ENCODE data around the gene SLC35A3. TPM values are rescaled to one million over a fixed set of nuclear protein-coding genes. Genes with fewer than 3 reads are reported as not detected.

Gene SLC35A3
- total and polyA plus RNA-seq, 9 of the 15 experiments (the other 6 are each of a cell fraction or from before 2014, with no cell fraction given), result 3.5 to 21.7 (median 13.2) TPM

DNA sequence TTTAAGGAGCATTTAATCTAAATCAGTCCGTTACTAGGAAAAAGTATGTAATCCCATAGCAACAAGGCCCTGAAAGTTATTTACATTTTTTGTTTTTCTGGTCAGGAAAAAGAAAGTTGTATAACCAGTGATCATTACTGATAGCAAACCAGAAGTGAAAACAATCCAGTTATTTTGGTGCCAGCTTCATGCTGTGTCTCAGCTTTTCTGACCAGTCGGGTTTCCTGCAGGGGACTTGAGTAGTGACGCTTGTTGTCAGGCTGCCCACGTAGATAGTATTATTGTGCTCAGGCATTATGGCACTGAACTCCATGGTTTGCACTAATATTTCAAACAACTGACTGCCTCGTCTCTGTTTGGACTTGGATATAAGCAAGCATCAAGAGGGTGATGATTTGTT lies 107.7 kb downstream of the SLC35A3 start:
- Histone ChIP-seq H3K27me3 (ENCODE audit: control insufficient read depth in 2 of 2, insufficient read depth in 2 of 2, low read length in 2 of 2) (no peaks in the 10 kb centered on the region), H3K4me1 (replicated peaks in 1 of 2; ENCODE audit: control insufficient read depth in 2 of 2, insufficient read depth in 2 of 2, low read length in 2 of 2) (no peaks in the 10 kb centered on the region), H3K4me2 (ENCODE audit: insufficient read depth, low read length) (no peak overlapping the region), H3K27ac (ENCODE audit: extremely low read depth, low read depth, low read length) (no peak overlapping the region), H4K20me1 (replicated peaks; ENCODE audit: control insufficient read depth, insufficient read depth, low read length) (no peaks in the 10 kb centered on the region), H3K36me3 (ENCODE audit: control insufficient read depth, insufficient read depth, low read length) (peaks cover 92% of the 10 kb centered on the region), H2AFZ (ENCODE audit: low read depth, low read length) (no peak overlapping the region), H3K9me3 (replicated peaks; ENCODE audit: control insufficient read depth, insufficient read depth, low read depth, low read length) (no peaks in the 10 kb centered on the region), H3K4me3 (no peak overlapping the region), H3K79me2 (ENCODE audit: control insufficient read depth, insufficient read depth, low read length) (no peaks in the 10 kb centered on the region), H3K9me1 (ENCODE audit: control insufficient read depth, insufficient read depth, low read length) (no peaks in the 10 kb centered on the region), H3K9ac (ENCODE audit: insufficient read depth in 1 of 2, low read depth in 2 of 2, low read length in 2 of 2) (no peak overlapping the region)
- TF ChIP-seq RFX5 (IDR thresholded peaks at IDR 0.05; ENCODE audit: low read depth, low read length) (no peak), CXXC5 (CRISPR knock-in tag; IDR thresholded peaks at IDR 0.05) (no peak), DPF2 (IDR thresholded peaks at IDR 0.05) (no peak), FOXK2 (conservative IDR thresholded peaks at IDR 0.05 in 1 of 2, IDR thresholded peaks at IDR 0.05 in 1 of 2; ENCODE audit: low read depth in 2 of 2) (no peak), HDGF (IDR thresholded peaks at IDR 0.05) (no peak), GABPB1 (CRISPR knock-in tag; IDR thresholded peaks at IDR 0.05) (no peak), ZNF507 (tag; conservative IDR thresholded peaks at IDR 0.05) (no peak), EZH2 (IDR thresholded peaks at IDR 0.05; ENCODE audit: borderline replicate concordance, low read depth, low read length) (no peak), FOXJ3 (CRISPR knock-in tag; IDR thresholded peaks at IDR 0.05) (no peak), MTA1 (IDR thresholded peaks at IDR 0.05; ENCODE audit: borderline replicate concordance) (no peak)
- TF ChIP-seq, protein P1, sequence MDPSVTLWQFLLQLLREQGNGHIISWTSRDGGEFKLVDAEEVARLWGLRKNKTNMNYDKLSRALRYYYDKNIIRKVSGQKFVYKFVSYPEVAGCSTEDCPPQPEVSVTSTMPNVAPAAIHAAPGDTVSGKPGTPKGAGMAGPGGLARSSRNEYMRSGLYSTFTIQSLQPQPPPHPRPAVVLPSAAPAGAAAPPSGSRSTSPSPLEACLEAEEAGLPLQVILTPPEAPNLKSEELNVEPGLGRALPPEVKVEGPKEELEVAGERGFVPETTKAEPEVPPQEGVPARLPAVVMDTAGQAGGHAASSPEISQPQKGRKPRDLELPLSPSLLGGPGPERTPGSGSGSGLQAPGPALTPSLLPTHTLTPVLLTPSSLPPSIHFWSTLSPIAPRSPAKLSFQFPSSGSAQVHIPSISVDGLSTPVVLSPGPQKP (CRISPR knock-in tag; IDR thresholded peaks at IDR 0.05), result no peak
- TF ChIP-seq, protein P2, sequence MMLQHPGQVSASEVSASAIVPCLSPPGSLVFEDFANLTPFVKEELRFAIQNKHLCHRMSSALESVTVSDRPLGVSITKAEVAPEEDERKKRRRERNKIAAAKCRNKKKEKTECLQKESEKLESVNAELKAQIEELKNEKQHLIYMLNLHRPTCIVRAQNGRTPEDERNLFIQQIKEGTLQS (IDR thresholded peaks at IDR 0.05), result no peak
- TF ChIP-seq, protein P2 (CRISPR knock-in tag; conservative IDR thresholded peaks at IDR 0.05), result no peak
- TF ChIP-seq, protein P3, sequence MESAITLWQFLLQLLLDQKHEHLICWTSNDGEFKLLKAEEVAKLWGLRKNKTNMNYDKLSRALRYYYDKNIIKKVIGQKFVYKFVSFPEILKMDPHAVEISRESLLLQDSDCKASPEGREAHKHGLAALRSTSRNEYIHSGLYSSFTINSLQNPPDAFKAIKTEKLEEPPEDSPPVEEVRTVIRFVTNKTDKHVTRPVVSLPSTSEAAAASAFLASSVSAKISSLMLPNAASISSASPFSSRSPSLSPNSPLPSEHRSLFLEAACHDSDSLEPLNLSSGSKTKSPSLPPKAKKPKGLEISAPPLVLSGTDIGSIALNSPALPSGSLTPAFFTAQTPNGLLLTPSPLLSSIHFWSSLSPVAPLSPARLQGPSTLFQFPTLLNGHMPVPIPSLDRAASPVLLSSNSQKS (CRISPR knock-in tag; IDR thresholded peaks at IDR 0.05), result no peak
- TF ChIP-seq, protein P4, sequence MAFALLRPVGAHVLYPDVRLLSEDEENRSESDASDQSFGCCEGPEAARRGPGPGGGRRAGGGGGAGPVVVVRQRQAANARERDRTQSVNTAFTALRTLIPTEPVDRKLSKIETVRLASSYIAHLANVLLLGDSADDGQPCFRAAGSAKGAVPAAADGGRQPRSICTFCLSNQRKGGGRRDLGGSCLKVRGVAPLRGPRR (CRISPR knock-in tag; IDR thresholded peaks at IDR 0.05), result no peak
- TF ChIP-seq, protein P5, sequence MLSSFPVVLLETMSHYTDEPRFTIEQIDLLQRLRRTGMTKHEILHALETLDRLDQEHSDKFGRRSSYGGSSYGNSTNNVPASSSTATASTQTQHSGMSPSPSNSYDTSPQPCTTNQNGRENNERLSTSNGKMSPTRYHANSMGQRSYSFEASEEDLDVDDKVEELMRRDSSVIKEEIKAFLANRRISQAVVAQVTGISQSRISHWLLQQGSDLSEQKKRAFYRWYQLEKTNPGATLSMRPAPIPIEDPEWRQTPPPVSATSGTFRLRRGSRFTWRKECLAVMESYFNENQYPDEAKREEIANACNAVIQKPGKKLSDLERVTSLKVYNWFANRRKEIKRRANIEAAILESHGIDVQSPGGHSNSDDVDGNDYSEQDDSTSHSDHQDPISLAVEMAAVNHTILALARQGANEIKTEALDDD (IDR thresholded peaks at IDR 0.05), result no peak
- TF ChIP-seq, protein P6, sequence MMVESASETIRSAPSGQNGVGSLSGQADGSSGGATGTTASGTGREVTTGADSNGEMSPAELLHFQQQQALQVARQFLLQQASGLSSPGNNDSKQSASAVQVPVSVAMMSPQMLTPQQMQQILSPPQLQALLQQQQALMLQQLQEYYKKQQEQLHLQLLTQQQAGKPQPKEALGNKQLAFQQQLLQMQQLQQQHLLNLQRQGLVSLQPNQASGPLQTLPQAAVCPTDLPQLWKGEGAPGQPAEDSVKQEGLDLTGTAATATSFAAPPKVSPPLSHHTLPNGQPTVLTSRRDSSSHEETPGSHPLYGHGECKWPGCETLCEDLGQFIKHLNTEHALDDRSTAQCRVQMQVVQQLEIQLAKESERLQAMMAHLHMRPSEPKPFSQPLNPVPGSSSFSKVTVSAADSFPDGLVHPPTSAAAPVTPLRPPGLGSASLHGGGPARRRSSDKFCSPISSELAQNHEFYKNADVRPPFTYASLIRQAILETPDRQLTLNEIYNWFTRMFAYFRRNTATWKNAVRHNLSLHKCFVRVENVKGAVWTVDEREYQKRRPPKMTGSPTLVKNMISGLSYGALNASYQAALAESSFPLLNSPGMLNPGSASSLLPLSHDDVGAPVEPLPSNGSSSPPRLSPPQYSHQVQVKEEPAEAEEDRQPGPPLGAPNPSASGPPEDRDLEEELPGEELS (CRISPR knock-in tag; IDR thresholded peaks at IDR 0.05; ENCODE audit: borderline replicate concordance), result no peak
- POLR2A ChIA-PET, result interaction anchor here (0.6 kb wide), 1 partner anchor 270 kb away, joined by 3 read pairs; no protein-coding TSS in a partner anchor
- no TSS peak for BruUV-seq (replicated peaks)
- in situ Hi-C loops (cut with MboI) (no loop called here), intact Hi-C loops (cut with micrococcal nuclease) (no loop called here)
- no peak for FAIRE-seq
- no peak for DNase-seq (ENCODE audit: extremely low read depth in 1 of 4, low spot score in 3 of 4)
- CTCF ChIA-PET (ENCODE audit: low intra/inter-chr PET ratio), result no interaction called here
- ATAC-seq, result no peak
- WGBS (ENCODE audit: insufficient coverage, low coverage, missing lambda C conversion rate), result 96% methylated on average over 5 of the region's 5 CpGs
